Breast epithelium (tissue), 3 donors: ENCODE measurements around the gene FOXI1.

ENCODE experiments used
- POLR2A ChIP-seq: fragments of 450-650 bp; IDR thresholded peaks from one replicate; pipeline ENCODE4 v1.6.1; 2016; ENCODE audit warnings: antibody characterized with exemption, mild to moderate bottlenecking, moderate library complexity
- POLR2AphosphoS5 ChIP-seq, 3 donors: sonication (generic); formaldehyde crosslinking; IDR thresholded peaks; one replicate each; pipeline ENCODE4 v1.6.1; 2017; ENCODE audit warnings: antibody characterized with exemption in 3 of 3

- no peak for TF ChIP-seq POLR2A
- no peak for TF ChIP-seq POLR2AphosphoS5 (IDR thresholded peaks at IDR 0.05)
Observed at GRCh38 chr5:170132269-170132975, 26.7 kb downstream of the FOXI1 start.
